ENCODE results near the gene PRSS33. TPM values are rescaled to one million over a fixed set of nuclear protein-coding genes. Genes with fewer than 3 reads are reported as not detected.
A peak's percentile ranks its signal among the peaks of the same experiment; 100 is the strongest.

PRSS33 gene
- total and polyA plus RNA-seq, 9 of the 15 experiments (the other 6 are each of a cell fraction or from before 2014, with no cell fraction given) = not detected

GRCh38 chr16:2777903-2778629 is 9.3 kb downstream of the PRSS33 start (continued):
- no peak for TF ChIP-seq BCLAF1 (IDR thresholded peaks at IDR 0.05; ENCODE audit: borderline replicate concordance in 1 of 2, control insufficient read depth in 1 of 2, low read depth in 2 of 2, low read length in 1 of 2)
- TF ChIP-seq ZNF764 (CRISPR knock-in tag; IDR thresholded peaks at IDR 0.05; ENCODE audit: low read depth) = no peak
- peak; percentile 76; the same call in 1 of the 2 replicates for TF ChIP-seq GTF2E2 (tag; IDR thresholded peaks at IDR 0.05)
- no peak for TF ChIP-seq ZNF197 (CRISPR knock-in tag; IDR thresholded peaks at IDR 0.05; ENCODE audit: low read depth)
- no peak for TF ChIP-seq RB1 (IDR thresholded peaks at IDR 0.05; ENCODE audit: low read depth)
- no peak for TF ChIP-seq ZNF282 (CRISPR knock-in tag; IDR thresholded peaks at IDR 0.05)
- TF ChIP-seq ZBTB7A (IDR thresholded peaks at IDR 0.05; ENCODE audit: borderline replicate concordance, control insufficient read depth, low read depth, low read length) = 0 out of 2 replicates have a peak, but pooled peaks have one; percentile 1
- no peak for TF ChIP-seq NRF1 (conservative IDR thresholded peaks at IDR 0.05 in 1 of 2, IDR thresholded peaks at IDR 0.05 in 1 of 2)
- no peak for TF ChIP-seq ZBED1 (IDR thresholded peaks at IDR 0.05)
- TF ChIP-seq FOXJ2 (tag; IDR thresholded peaks at IDR 0.05) = no peak
- TF ChIP-seq MBD2 (IDR thresholded peaks at IDR 0.05; ENCODE audit: borderline replicate concordance, low read depth) = no peak
- TF ChIP-seq PHB2 (IDR thresholded peaks at IDR 0.05; ENCODE audit: low read depth) = no peak
- no peak for TF ChIP-seq NCOA6 (IDR thresholded peaks at IDR 0.05)
- TF ChIP-seq MEF2A (IDR thresholded peaks at IDR 0.05; ENCODE audit: control insufficient read depth, low read depth, low read length) = no peak
- TF ChIP-seq CREB3 (tag; conservative IDR thresholded peaks at IDR 0.05; ENCODE audit: low read depth) = no peak
- no peak for TF ChIP-seq ZNF778 (CRISPR knock-in tag; IDR thresholded peaks at IDR 0.05)
- no peak for TF ChIP-seq ZNF76 (CRISPR knock-in tag; IDR thresholded peaks at IDR 0.05; ENCODE audit: borderline replicate concordance)
- TF ChIP-seq RERE (CRISPR knock-in tag; IDR thresholded peaks at IDR 0.05; ENCODE audit: borderline replicate concordance) = no peak
- TF ChIP-seq PHTF2 (CRISPR knock-in tag; IDR thresholded peaks at IDR 0.05) = no peak

All from K562 (cell line).